COLO829 (cell line): Measurements from ENCODE around the gene SREBF2.
"Not testable (repeated sequence)": the region's sequence is repeated elsewhere in the genome, so short reads cannot be mapped to it uniquely, and the experiment has no call there.

ENCODE experiments used
- DNase-seq: peaks from one replicate; pipeline ENCODE4 v3.0.0; 2012; ENCODE audit warnings: low spot score

Gene SREBF2

DNA sequence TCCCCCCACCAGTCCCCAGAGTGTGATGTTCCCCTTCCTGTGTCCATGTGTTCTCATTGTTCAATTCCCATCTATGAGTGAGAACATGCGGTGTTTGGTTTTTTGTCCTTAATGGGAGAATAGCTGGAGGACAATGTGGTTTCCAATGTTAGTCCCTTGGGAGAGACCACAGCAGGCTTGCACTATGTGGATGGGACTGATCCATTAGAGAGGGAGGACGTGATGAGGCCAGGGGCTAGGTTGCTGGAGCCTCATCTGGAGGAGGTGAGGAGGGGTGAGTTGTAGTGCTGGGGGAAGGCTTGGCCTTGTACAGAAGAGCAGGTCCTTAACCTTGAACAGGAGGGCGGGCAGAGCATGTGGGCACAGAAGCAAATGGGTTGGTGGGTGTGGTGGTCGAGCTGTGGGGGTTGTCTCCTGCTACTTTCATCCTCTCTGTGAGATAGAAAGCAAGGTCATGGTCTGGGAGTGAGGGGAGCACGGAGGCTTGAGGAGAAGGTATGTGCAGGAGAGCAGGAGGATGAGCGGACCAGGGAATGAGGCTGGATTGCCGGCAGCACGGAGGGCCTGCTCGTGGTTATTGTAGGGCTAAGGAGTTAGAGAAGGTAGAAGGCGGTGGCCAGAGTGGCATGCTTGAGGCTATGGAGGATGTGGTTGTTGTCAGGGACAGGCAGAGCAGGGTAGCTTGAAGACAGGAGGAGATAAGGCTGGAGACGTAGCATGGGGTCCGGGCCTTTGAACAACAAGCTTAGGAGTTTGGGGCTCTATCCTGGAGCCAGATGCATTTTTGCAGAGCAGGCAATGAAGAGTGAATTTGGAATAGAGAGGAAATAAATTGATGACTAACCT is 11.2 kb upstream of the SREBF2 start:
- DNase-seq = no peak

DNA sequence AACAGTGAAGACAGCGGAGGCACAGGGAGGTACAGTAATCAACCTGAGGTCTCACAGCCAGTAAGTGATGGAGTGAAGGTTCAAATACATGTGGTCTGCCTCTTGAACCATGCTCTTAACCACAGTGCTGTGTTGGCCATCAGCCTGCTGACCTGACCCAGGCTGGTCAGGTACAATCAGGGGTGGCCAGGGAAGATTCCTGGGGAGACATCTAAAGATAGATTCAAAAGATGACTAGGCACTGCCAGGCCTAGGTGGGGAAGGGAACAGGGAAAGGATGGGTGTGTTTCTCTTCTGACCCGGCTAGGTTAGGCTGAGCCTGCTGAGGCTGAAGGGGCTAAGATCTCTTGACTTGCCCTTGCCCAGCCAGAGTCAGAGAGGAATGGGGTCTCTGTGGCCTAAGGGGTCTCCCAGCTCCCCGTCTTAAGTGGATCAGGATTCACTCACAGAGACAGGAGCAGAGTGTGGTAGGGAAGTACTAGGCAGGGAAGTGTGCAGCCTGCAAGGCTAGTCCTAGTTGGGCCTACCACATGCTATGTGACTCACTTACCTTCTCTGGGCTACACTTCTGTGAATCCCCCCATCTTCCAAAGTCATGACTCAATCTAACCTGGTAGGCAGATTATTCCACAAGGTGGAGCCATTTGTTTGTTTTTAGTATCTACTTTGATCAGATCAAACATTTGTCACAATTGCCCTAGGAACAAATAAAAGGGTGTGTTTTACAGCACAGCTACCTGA is 10.4 kb upstream of the SREBF2 start:
- no peak for DNase-seq

- DNase-seq = no peak
These were observed 9.1 kb upstream of the SREBF2 start for GRCh38 chr22:41823797-41824196.

DNA sequence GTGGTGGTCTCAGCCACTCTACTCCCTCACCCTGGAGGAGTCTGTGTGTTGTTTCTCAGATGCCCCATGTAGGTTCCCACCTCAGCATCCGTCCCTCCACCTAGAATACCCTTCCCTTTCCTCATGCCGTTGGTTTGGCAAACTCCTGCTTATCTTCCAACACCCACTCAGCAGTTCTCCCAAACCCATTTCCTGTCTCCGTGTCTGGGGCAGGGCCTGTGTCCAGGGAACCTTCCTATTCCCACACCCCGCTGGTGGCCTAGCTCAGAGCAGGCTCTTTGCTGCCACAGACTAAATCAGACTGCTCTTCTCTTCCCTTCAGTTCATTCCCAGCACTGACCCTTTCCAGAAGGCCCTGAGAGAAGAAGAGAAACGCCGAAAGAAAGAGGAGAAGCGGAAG is 7.5 kb upstream of the SREBF2 start:
- DNase-seq = no peak

GRCh38 chr22:41826021-41826420 is 6.9 kb upstream of the SREBF2 start:
- no peak for DNase-seq

DNA sequence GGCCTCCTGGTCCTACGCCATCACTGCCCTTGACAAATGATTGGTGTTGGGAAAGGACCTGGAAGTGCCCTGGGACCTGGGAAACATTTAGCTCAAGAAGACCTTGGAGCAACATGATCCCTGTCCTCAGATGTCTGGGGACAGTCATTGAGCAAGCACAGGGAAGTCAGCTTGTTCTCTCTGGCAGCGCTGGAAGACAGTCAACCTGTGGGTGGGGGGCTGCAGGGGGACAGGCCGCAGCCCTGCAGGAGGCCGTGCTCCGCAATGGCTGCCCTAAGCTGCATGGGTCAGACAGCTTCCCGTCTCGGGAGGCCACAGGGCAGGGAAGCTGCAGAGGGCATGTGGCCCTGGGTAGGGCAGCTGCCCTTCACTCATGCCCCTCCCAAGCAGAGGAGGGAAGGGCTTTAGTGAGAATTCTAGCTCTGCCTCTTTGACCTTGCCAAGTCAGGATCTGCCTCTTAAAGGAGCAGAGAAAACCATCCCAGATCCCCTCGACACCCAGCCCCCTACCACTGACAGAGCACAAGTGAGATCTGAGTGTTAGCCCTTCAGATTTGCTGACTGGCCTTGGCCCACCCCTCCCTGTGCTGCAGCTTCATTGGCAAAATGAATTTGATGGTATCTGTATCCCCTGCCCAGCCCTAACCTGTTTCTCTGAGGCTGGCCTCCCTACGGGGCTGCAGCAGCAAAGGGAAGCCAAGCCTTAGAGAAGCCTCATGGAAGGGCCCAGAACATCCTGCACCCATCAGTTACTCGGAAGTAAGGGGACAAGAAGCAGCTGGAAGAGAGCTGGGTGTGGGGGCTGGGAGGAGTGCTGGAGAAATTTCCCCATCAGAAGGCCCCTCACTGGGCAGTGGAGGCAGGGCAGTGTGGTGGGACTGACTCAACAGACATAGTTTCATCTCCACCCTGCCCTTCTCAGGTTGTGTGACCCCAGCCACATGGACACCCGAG is 6.2 kb upstream of the SREBF2 start:
- no peak for DNase-seq

DNA sequence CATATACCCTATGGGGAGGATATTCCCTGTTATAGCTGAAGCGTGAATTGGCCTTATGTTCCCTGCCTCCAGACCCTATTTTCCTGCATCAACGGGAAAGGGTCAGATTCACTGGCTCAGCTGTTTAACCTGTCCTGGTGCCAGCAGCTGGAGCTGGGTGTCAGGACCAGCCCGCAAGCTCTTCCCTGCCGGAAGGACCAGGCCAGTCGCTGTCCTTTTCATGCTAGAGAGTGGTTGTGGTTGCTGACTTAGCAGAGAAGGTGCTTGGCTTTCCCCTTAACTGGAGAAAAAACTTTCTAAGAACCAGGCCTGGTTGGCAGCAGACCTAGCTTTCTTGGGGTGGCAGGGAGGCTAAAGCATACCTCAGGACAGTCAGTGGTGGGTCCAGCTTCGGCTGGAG is 5.2 kb upstream of the SREBF2 start:
- no peak for DNase-seq

DNA sequence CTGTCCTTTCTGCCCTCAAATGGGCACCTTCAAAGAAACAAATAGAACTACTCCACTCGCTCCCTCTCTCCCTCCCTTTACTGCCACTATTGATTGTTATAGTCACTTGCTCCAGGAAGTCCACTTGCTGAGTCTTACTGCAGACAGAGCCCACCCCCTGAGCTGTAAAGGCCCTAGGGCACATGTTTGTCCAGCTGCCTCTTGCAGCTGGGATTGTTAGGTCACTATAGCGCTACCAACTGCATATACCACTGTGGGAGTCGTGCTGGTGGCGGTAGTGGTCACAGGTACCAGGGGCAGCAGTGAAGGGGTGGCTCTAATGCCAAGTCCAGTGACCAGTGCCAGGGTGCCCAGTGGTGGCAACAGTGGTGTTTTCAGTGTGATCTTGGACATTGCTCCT is 4.4 kb upstream of the SREBF2 start:
- DNase-seq = no peak

DNA sequence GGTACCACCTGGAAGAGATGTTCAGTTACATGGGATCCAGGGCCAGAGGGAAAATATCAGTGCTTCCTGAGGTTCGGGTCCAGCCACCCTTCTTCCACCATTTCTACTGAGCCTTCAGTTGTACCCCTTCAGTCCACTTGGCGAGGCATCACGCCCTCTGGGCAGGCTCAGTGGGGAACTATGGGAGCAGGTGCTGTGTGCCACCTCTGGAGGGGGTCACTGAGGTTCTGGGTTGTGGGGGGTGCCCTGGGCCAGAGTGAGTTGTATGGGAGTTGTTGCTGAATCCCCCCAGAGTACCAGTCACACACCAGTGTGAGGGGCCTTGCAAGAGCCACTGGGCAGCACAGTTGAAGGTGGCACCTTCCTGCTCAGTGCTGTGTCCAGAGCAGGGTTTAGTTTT is 2.7 kb upstream of the SREBF2 start:
- no peak for DNase-seq

DNA sequence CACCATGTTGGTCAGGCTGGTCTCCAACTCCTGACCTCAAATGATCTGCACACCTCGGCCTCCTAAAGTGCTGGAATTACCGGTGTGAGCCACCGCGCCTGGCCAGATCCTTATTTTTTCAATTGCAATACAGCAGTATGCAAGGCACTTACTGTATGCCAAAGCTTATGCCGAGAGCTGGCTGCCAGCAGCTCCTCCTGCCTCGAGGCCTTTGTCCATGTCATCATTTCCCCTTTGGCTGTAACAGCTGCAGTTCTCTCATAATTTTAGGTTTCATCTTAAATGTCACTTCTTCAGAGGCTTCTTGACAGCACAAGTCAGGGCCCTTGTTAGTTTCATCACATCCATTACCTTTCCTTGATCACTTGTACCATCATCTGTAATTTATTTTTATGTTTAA is 1.5 kb upstream of the SREBF2 start:
- no peak for DNase-seq

DNA sequence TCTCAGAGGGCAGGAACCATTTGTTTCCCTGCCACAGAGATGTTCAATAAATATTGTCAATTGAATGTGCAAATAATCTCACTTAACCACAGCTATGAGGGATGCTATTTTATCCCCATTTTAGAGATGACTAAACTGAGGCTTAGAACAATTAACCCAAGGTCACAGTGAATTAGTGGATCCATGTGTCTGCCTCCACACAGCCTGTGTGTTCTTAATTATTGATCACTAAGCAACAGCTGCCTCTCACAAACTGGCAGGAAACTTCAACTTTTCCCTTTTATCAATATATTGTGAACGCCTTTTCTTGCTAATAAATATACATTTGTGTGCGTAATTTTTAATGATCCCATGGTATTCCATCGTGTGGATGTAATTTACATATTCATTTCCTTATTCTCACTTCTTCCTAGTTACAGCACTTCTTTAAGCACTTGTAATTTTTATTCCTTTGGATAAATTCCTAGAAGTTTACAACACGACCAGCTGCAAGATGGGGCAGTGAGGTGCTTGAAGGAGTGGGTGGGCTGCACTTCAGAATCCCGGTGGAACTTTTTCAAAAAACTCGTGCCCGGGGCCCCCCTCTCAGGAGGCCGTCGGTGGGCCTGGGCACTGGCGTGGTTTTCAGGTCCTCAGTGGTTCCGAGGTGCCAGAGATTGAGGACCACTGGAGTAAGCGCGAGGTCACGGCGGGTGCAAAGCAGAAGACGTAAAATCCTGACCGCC is 915 bp upstream of the SREBF2 start:
- no peak for DNase-seq

DNA sequence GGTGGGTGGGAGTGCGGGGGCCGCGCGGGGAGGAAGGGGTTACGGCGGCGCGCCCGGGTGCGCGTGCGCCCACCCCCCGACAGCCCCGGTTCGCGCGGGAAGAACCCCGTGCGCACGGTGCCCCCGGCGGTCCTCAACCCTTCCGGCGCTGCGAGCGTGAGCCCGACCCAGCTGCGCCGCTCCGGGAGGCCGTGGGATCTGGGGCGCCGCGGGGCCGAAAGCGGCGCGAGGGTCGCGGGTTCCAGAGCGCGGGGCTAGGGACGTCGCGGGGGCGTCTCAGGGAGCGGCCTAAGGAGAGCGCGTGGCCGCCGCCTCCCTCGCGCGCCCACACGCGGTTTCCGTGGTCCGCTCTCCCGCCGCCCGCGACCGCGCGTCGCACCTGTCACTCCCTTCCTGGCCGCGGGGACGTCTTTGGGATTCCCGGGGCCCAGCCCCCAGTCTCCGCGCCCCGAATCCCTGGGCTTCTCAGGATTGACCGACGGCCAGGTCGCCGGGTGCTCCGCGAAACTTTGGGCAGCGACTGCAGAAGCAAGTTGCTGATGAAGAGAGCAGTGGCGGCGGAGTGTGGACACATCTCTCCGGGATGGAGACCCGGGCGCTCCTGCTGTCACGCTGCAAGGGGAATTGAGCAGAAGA is 582 bp downstream of the SREBF2 start:
- no peak for DNase-seq

- no peak for DNase-seq
These were observed 1.4 kb downstream of the SREBF2 start for GRCh38 chr22:41834005-41834944.

- DNase-seq = not testable (repeated sequence)
These were observed 2.6 kb downstream of the SREBF2 start for GRCh38 chr22:41835462-41835861.

DNA sequence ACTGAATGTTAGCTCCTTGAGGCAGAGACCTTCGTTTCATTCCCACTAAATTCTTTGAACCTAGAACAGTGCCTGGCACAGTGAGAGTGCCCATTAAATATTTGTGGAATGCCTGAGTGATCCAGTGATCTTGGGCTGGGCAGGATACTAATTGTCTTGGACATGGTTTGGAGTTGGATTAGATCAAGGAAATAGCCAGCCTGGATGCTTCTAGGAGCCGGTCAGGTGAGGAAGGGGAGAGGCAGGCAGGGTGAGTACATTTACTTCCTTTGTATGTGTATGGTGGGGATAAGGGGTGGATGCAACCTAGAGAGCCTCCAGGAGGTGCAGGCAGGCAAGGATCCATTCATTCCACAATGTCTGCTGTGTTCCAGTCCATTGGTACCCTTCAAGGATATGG is 3.6 kb downstream of the SREBF2 start:
- DNase-seq = no peak

DNA sequence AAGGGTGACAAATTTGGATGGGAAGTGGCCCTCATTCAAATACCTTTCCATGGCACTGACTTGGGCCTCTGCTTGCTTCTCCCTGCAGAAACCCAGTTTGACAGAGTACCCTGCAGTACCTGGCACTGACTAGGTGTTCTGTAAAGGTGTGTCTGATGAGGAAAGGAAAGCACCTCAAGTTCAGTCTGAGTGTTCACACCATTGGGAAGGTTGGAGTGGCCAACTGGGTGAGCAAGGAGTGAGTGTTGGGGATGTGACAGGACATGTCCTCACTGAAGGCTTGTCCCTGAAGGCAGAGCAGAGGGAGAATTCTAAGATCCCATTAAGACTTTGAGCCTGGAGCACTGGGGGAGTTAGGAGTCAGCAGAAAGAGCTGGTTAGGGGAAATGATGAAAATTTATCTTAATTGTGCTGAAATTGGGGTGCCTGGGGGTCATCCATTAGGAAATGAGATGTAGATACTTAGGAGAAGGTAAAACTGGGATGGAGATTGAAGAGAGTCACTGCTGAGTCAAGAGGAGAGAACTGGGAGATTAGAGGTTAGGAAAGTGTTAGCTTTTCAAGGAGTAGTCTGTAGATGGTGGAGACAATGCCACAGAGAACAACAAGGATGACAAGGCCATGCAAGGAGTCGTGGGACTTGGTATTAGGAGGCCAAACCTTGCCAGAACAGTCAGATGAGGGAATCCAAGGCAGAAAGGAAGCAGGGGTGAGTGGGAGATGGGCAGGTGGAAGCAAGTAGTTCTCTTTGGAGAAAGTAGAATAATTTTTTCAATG is 6.1 kb downstream of the SREBF2 start:
- no peak for DNase-seq

DNA sequence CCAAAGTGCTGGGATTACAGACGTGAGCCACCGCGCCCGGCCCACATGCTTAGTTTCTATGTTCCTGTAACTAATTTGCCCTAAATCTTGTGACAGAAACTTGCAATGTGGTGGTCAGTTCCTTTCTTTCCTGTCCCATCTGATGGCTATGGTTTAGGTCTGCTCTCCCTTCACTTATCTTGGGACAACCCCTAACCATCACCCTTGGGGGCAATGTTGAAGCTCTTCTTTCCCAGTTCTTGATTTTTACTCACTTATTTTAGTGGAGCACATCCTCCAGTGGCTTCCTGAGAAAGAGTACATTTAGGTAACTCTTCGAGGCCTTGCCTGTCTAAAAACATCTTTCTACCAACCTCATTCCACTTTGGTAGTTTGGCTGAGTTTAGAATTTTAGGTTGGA is 7.3 kb downstream of the SREBF2 start:
- no peak for DNase-seq

- DNase-seq = no peak
These were observed 8.3 kb downstream of the SREBF2 start for GRCh38 chr22:41841085-41841712.
